AG04449 (cell line): ENCODE data around the gene SLC52A1.
"Not testable (repeated sequence)": the region's sequence is repeated elsewhere in the genome, so short reads cannot be mapped to it uniquely, and the experiment has no call there.

ENCODE experiments used
- CTCF ChIA-PET: fragments of 350-600 bp; formaldehyde crosslinking; extraction: SDS; loops from one replicate; lab custom pipeline; 2021; ENCODE audit warnings: antibody characterized with exemption; lab: Yijun Ruan, JAX
- POLR2A ChIA-PET: fragments of 400-600, 350-600 bp; formaldehyde crosslinking; extraction: SDS; loops from one replicate; lab custom pipeline; 2020; ENCODE audit warnings: antibody characterized with exemption, inconsistent platforms; lab: Yijun Ruan, JAX
- DNase-seq: peaks from one replicate; pipeline ENCODE4 v3.0.0-alpha.2; 2010; ENCODE audit warnings: low read depth, low spot score
- H3K4me3 ChIP-seq: 2 replicates; pipeline ENCODE4 v1.5.1; 2011; ENCODE audit warnings: low read depth, mild to moderate bottlenecking, control low read depth, low read length
- CTCF ChIP-seq: IDR thresholded peaks from one replicate; pipeline ENCODE4 v1.5.1; 2011; ENCODE audit warnings: mild to moderate bottlenecking, moderate library complexity, low read length, control low read depth, inconsistent platforms; ENCODE audit not compliant: insufficient read depth; ENCODE audit errors: missing control alignments

Gene SLC52A1

DNA sequence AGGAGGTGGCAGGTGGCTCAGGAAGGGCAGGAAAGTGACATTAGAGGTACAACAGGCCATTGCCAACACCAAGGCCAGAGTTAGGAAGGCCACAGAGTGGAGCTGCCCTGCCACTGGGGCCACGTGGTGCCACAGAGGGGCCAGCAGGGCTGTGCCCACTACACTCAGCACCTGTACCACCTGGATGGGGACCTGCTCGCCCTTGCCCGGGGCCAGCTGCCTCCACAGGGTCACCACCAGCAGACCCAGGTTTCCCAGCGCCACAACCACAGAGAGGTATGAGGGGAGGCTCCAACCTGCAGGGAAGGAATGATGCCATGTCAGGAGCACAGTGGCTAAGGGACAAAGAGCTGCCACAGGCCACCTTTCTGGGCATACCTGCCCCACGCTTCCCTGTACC, 1.2 kb downstream of the SLC52A1 start:
- CTCF ChIA-PET = interaction anchor here (5.0 kb wide), 1 partner anchor 28 kb away, joined by 33 read pairs; no protein-coding TSS in a partner anchor

DNA sequence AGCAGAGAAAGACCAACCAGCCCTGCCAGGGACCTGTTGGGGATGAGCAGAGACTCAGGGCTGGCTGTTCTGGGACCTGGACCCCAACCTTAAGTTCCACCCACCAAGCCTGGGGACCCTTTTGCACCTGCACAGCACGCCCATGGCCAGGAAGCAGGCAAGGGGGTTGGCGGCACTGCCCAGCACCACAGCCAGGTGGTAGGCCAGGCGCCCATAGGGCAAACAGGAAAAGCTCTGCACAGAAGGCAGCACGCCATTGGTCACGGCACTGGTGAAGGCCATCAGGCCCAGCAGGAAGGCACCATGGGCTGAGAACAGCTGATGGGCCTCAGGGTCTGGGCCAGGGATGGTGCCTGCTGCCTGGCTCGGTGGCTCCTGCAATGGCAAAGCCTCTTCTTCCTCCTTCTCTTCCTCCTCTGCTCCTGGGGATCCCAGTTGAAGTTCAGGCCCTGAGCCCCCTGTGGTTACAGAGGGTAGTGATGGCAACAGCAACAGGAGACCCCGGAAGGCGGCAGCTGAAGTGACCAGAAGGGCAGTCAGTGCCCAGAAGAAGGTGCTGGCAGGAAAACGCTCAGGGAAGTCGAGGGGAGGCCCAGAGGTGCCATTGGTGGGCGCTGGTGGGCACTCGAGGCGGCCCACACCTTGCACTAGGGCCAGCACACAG, 1.7 kb downstream of the SLC52A1 start:
- CTCF ChIA-PET = interaction anchor here (5.0 kb wide), 1 partner anchor 28 kb away, joined by 33 read pairs; no protein-coding TSS in a partner anchor
- H3K4me3 ChIP-seq = no peak overlapping the region
- POLR2A ChIA-PET = no interaction called here
- TF ChIP-seq CTCF = no peak
- no peak for DNase-seq

More for the DNA sequence above, 1.2 kb downstream of the SLC52A1 start:
- TF ChIP-seq CTCF = no peak
- no peak overlapping the region for H3K4me3 ChIP-seq
- POLR2A ChIA-PET = no interaction called here
- DNase-seq = no peak

GRCh38 chr17:5032865-5033264, 2.4 kb downstream of the SLC52A1 start:
- CTCF ChIA-PET = interaction anchor here (1.5 to 5.4 kb wide), 4 partner anchors 12 to 124 kb away, joined by 4 to 78 read pairs (median 26); no protein-coding TSS in a partner anchor
- no peak overlapping the region for H3K4me3 ChIP-seq
- TF ChIP-seq CTCF = no peak
- DNase-seq = no peak
- POLR2A ChIA-PET = no interaction called here

- ChIA-PET POLR2A (no interaction called here), CTCF (interaction anchor here (0.6 to 5.4 kb wide), 19 partner anchors 9 to 1394 kb away, joined by 3 to 78 read pairs (median 4); partner anchors contain the start of genes INCA1, KIF1C and ZFP3)
- H3K4me3 ChIP-seq = peak overlapping the region; percentile 50
- no peak for DNase-seq
- peak; percentile 83 for TF ChIP-seq CTCF
These were observed 3.7 kb downstream of the SLC52A1 start for GRCh38 chr17:5031365-5032082.

GRCh38 chr17:5030168-5030567, 5.1 kb downstream of the SLC52A1 start:
- CTCF ChIA-PET = interaction anchor here (0.7 to 5.4 kb wide), 20 partner anchors 8 to 1395 kb away, joined by 3 to 78 read pairs (median 4); partner anchors contain the start of genes INCA1, KIF1C and ZFP3

DNA sequence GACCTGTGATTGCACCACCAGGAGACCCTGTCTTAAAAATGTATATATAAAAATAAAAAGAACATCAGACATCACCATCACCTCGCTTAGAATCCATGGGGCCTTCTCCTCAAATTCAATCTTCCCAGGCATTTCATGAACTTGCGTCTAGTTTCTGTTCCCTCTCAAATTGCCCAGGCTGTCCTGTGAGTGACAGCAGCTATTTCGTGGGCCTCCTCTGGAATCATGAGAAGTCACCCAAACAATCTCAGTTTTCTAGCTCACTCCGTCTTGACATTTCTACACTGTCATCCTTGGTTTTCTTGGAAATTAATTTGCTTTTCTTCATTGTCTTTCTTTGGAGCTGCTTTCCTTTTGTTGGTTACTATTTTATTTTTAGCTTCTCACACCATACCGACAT, 7.3 kb downstream of the SLC52A1 start:
- H3K4me3 ChIP-seq = no peak overlapping the region
- CTCF ChIA-PET = interaction anchor here (1.3 to 5.4 kb wide), 4 partner anchors 17 to 33 kb away, joined by 3 to 78 read pairs (median 4); no protein-coding TSS in a partner anchor
- DNase-seq = no peak
- TF ChIP-seq CTCF = no peak
- POLR2A ChIA-PET = interaction anchor here (0.6 to 0.7 kb wide), 2 partner anchors 9 to 40 kb away, joined by 3 read pairs; partner anchors contain the start of gene CAMTA2

More at GRCh38 chr17:5030168-5030567, 5.1 kb downstream of the SLC52A1 start:
- DNase-seq, H3K4me3 ChIP-seq, POLR2A ChIA-PET: not testable (repeated sequence)
